Measurements from ENCODE around the gene COIL. TPM values are rescaled to one million over a fixed set of nuclear protein-coding genes. Genes with fewer than 3 reads are reported as not detected.

The COIL gene
- total and polyA plus RNA-seq, 2 of the 13 experiments (the other 11 are each of a cell fraction or from before 2014, with no cell fraction given): 8.1 to 29.4 TPM

DNA sequence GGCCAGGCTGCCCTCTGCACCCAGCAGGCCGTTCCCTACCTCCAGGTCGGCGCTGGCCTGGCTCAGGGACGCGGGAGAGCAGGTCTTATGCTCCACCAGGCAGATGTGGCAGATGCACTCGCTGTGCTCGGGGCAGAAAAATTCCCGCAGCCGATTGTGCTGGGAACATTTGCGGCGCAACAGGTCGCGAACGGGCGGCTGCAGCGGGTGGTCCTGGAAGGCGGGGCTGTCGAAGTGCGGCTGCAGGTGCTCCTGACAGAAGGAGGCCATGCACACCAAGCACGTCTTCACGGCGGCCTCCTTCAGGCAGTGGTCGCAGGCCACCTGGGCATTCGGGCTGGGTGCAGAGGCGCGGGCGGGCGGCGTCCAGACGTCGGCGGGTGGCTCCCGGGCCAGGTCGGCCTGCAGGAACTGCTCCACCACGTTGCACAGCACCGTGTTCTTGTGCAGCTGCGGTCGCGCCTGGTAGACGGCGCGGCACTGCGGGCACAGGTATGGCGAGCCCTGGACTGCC lies 47.4 kb downstream of the COIL start:
- peaks cover 52% of the 10 kb centered on the region for H3K4me1 ChIP-seq (ENCODE audit: insufficient read depth, low read length)
- ChIA-PET CTCF (ENCODE audit: low intra/inter-chr PET ratio, low total read pairs) (no interaction called here), POLR2A (interaction anchor here (0.6 to 2.7 kb wide), 34 partner anchors 8 to 1718 kb away, joined by 3 to 28 read pairs (median 4); partner anchors contain the start of genes AKAP1, C17orf67, COIL and DGKE)
- H3K79me2 ChIP-seq (ENCODE audit: insufficient read depth, low read length): peaks cover 49% of the 10 kb centered on the region
- peak overlapping the region; percentile 88 for H3K9ac ChIP-seq (ENCODE audit: insufficient read depth, low read depth, low read length)
- intact Hi-C loops (cut with micrococcal nuclease; ENCODE audit: unreplicated experiment) (no loop called here), in situ Hi-C loops (cut with HindIII; ENCODE audit: extremely low pct_ligation_motif_present, low pct_unique_long_range_greater_than_20kb) (no loop called here)
- H3K4me3 ChIP-seq (replicated peaks in 1 of 3; ENCODE audit: insufficient read depth in 1 of 3, low read depth in 2 of 3, low read length in 3 of 3): peak overlapping the region; percentile 96 to 98 (median 98)
- no peaks in the 10 kb centered on the region for H3K9me3 ChIP-seq (ENCODE audit: low read length)
- H4K20me1 ChIP-seq (ENCODE audit: insufficient read depth, low read length): peaks cover 19% of the 10 kb centered on the region
- H2AFZ ChIP-seq (ENCODE audit: low read length): no peak overlapping the region
- FAIRE-seq: no peak
- BruUV-seq (replicated peaks): TSS peak; percentile 52
- DNase-seq (ENCODE audit: low spot score): no peak
- no peaks in the 10 kb centered on the region; a peak in 1 of 5 replicates for H3K27me3 ChIP-seq (ENCODE audit: control insufficient read depth in 1 of 2, insufficient read depth in 2 of 2, low read length in 2 of 2)
- no CpG with 5 or more reads among the region's 44 CpGs for WGBS (ENCODE audit: low lambda C conversion rate)
- peaks cover 4 to 8% of the 10 kb centered on the region in 2 experiments for H3K36me3 ChIP-seq (replicated peaks in 1 of 2; ENCODE audit: control insufficient read depth in 1 of 2, insufficient read depth in 2 of 2, low read length in 2 of 2)
- H3K27ac ChIP-seq (ENCODE audit: extremely low read length, insufficient read depth, low read length): peak overlapping the region; percentile 85
- peak; percentile 71 for ATAC-seq
- H3K4me2 ChIP-seq (ENCODE audit: low read depth, low read length): peak overlapping the region; percentile 94
- TF ChIP-seq, protein P1, sequence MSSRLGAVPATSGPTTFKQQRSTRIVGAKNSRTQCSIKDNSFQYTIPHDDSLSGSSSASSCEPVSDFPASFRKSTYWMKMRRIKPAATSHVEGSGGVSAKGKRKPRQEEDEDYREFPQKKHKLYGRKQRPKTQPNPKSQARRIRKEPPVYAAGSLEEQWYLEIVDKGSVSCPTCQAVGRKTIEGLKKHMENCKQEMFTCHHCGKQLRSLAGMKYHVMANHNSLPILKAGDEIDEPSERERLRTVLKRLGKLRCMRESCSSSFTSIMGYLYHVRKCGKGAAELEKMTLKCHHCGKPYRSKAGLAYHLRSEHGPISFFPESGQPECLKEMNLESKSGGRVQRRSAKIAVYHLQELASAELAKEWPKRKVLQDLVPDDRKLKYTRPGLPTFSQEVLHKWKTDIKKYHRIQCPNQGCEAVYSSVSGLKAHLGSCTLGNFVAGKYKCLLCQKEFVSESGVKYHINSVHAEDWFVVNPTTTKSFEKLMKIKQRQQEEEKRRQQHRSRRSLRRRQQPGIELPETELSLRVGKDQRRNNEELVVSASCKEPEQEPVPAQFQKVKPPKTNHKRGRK (CRISPR knock-in tag; IDR thresholded peaks at IDR 0.05): peak; percentile 81; the same call in 1 of the 2 replicates
- TF ChIP-seq ZNF350 (CRISPR knock-in tag; IDR thresholded peaks at IDR 0.05; ENCODE audit: borderline replicate concordance, low read depth) (no peak), NR2F2 (IDR thresholded peaks at IDR 0.05; ENCODE audit: borderline replicate concordance, low read depth) (peak; percentile 8; the same call in 1 of the 2 replicates), SP2 (CRISPR knock-in tag; IDR thresholded peaks at IDR 0.05) (peak; percentile 50; the same call in 1 of the 2 replicates), HOXD1 (CRISPR knock-in tag; IDR thresholded peaks at IDR 0.05) (no peak; the same call in 1 of the 2 replicates), ZNF44 (CRISPR knock-in tag; IDR thresholded peaks at IDR 0.05) (no peak), NKX3-1 (CRISPR knock-in tag; IDR thresholded peaks at IDR 0.05) (no peak; the same call in 1 of the 2 replicates), U2AF1 (optimal IDR thresholded peaks at IDR 0.05; ENCODE audit: low read depth, low read length) (no peak), ZNF460 (CRISPR knock-in tag; IDR thresholded peaks at IDR 0.05; ENCODE audit: borderline replicate concordance) (no peak), KDM3A (CRISPR knock-in tag; IDR thresholded peaks at IDR 0.05; ENCODE audit: low read depth) (0 out of 2 replicates have a peak, but pooled peaks have one; percentile 6), TCF12 (IDR thresholded peaks at IDR 0.05) (no peak), TCF12 (CRISPR knock-in tag; IDR thresholded peaks at IDR 0.05) (0 out of 2 replicates have a peak, but pooled peaks have one; percentile 7), ZNF747 (CRISPR knock-in tag; IDR thresholded peaks at IDR 0.05; ENCODE audit: borderline replicate concordance) (peak; percentile 5; the same call in 1 of the 2 replicates), KAT8 (CRISPR knock-in tag; IDR thresholded peaks at IDR 0.05) (no peak), ZEB1 (IDR thresholded peaks at IDR 0.05; ENCODE audit: insufficient replicate concordance, low read depth) (no peak)
- TF ChIP-seq, protein P2, sequence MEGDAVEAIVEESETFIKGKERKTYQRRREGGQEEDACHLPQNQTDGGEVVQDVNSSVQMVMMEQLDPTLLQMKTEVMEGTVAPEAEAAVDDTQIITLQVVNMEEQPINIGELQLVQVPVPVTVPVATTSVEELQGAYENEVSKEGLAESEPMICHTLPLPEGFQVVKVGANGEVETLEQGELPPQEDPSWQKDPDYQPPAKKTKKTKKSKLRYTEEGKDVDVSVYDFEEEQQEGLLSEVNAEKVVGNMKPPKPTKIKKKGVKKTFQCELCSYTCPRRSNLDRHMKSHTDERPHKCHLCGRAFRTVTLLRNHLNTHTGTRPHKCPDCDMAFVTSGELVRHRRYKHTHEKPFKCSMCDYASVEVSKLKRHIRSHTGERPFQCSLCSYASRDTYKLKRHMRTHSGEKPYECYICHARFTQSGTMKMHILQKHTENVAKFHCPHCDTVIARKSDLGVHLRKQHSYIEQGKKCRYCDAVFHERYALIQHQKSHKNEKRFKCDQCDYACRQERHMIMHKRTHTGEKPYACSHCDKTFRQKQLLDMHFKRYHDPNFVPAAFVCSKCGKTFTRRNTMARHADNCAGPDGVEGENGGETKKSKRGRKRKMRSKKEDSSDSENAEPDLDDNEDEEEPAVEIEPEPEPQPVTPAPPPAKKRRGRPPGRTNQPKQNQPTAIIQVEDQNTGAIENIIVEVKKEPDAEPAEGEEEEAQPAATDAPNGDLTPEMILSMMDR (CRISPR knock-in tag; IDR thresholded peaks at IDR 0.05): peak; percentile 35
- TF ChIP-seq, protein P3, sequence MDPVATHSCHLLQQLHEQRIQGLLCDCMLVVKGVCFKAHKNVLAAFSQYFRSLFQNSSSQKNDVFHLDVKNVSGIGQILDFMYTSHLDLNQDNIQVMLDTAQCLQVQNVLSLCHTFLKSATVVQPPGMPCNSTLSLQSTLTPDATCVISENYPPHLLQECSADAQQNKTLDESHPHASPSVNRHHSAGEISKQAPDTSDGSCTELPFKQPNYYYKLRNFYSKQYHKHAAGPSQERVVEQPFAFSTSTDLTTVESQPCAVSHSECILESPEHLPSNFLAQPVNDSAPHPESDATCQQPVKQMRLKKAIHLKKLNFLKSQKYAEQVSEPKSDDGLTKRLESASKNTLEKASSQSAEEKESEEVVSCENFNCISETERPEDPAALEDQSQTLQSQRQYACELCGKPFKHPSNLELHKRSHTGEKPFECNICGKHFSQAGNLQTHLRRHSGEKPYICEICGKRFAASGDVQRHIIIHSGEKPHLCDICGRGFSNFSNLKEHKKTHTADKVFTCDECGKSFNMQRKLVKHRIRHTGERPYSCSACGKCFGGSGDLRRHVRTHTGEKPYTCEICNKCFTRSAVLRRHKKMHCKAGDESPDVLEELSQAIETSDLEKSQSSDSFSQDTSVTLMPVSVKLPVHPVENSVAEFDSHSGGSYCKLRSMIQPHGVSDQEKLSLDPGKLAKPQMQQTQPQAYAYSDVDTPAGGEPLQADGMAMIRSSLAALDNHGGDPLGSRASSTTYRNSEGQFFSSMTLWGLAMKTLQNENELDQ (CRISPR knock-in tag; IDR thresholded peaks at IDR 0.05; ENCODE audit: borderline replicate concordance): no peak; the same call in 1 of the 2 replicates
- TF ChIP-seq, protein P4, sequence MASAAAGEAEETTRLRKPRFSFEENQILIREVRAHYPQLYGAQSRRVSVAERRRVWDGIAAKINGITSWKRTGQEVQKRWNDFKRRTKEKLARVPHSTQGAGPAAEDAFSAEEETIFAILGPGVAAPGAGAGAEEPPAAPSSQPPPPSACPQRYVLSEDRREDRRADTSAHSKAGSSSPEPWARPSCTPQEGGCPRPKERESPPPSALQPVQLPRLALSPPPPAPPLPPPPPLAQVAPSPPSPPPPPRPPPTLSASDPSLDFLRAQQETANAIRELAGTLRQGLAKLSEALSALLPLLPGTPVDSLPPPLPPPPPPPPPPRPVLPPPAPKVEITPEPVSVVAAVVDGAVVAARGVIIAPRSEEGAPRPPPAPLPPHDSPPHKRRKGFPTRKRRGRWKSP (CRISPR knock-in tag; IDR thresholded peaks at IDR 0.05): no peak
